Measurements from ENCODE around the gene HCRTR1. TPM values are rescaled to one million over a fixed set of nuclear protein-coding genes. Genes with fewer than 3 reads are reported as not detected.

Gene HCRTR1
- total RNA-seq, 3 donors from 2014 or later: not detected

DNA sequence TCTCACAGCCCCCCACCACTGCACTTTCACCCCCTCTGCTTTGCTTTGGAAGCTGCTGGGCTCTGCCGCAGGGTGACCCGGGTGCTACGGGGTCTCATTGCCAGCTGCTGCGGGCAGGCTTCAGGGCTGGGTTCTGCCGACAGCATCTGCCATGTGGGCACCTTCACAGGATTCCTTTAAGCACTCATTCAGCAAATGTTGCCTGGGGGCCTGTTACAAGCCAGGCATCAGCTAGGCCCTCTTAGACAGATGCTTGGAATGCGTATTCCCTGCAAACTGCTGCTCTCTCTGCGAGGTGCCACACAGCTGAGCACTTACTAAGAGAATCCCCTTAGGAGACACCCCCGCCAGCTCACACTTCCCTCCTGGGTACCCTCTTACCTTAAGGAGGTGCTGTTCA lies 57.1 kb downstream of the HCRTR1 start:
- H3K4me3 ChIP-seq: no peak overlapping the region
- TF ChIP-seq CTCF (IDR thresholded peaks at IDR 0.05) (no peak), POLR2A (IDR thresholded peaks at IDR 0.05) (no peak)
- DNase-seq (ENCODE audit: low spot score in 2 of 2): no peak
- H3K9me3 ChIP-seq: no peaks in the 10 kb centered on the region
- H3K27me3 ChIP-seq: no peaks in the 10 kb centered on the region
- no peak overlapping the region for H3K27ac ChIP-seq
- intact Hi-C loops (cut with DNase I; ENCODE audit: low total_unique reads): loop anchor here (10.0 kb wide), 1 partner anchor 290 kb away; no protein-coding TSS in a partner anchor
- H3K36me3 ChIP-seq: no peaks in the 10 kb centered on the region
- peaks cover 3 to 4% of the 10 kb centered on the region in 2 donors for H3K4me1 ChIP-seq

GRCh38 chr1:31675161-31675560 lies 57.7 kb downstream of the HCRTR1 start:
- H3K4me1 ChIP-seq: peaks cover 0 to 4% of the 10 kb centered on the region in 2 donors
- TF ChIP-seq POLR2AphosphoS5 (IDR thresholded peaks at IDR 0.05) (no peak), CTCF (IDR thresholded peaks at IDR 0.05) (no peak), POLR2A (IDR thresholded peaks at IDR 0.05) (no peak)
- no peak for DNase-seq (ENCODE audit: low spot score in 2 of 2)
- no peaks in the 10 kb centered on the region for H3K36me3 ChIP-seq
- H3K4me3 ChIP-seq: no peak overlapping the region
- intact Hi-C loops (cut with DNase I; ENCODE audit: low total_unique reads): loop anchor here (10.0 kb wide), 1 partner anchor 290 kb away; no protein-coding TSS in a partner anchor
- no peak overlapping the region for H3K27ac ChIP-seq
- H3K27me3 ChIP-seq: no peaks in the 10 kb centered on the region
- H3K9me3 ChIP-seq: no peaks in the 10 kb centered on the region

- Histone ChIP-seq H3K4me3 (no peak overlapping the region), H3K9me3 (no peaks in the 10 kb centered on the region), H3K27me3 (no peaks in the 10 kb centered on the region), H3K27ac (no peak overlapping the region), H3K36me3 (no peaks in the 10 kb centered on the region), H3K4me1 (peaks cover 0 to under 1% of the 10 kb centered on the region in 2 donors)
- TF ChIP-seq CTCF (IDR thresholded peaks at IDR 0.05): no peak
- TF ChIP-seq POLR2AphosphoS5 (IDR thresholded peaks at IDR 0.05): no peak
- no peak for TF ChIP-seq POLR2A (IDR thresholded peaks at IDR 0.05)
- DNase-seq (ENCODE audit: low spot score in 2 of 2): no peak
- intact Hi-C loops (cut with DNase I; ENCODE audit: low total_unique reads): loop anchor here (10.0 kb wide), 1 partner anchor 289 kb away; no protein-coding TSS in a partner anchor
These were observed 58.3 kb downstream of the HCRTR1 start for GRCh38 chr1:31675756-31676155.

Other genes starting within 250 kb of the HCRTR1 start
- 10 to 100 TPM in 2 of 3 donors, 1 to 10 TPM in 1; 7.9 to 15.5 (median 15.0) TPM for gene FABP3, start 244.6 kb upstream of the HCRTR1 start, total RNA-seq
- gene SERINC2, start 204.5 kb upstream of the HCRTR1 start, total RNA-seq: 10 to 100 TPM; 10.4 to 50.6 (median 30.5) TPM
- 100 to 1,000 TPM in 2 of 3 donors, 10 to 100 TPM in 1; 85.9 to 187 (median 144) TPM for gene TINAGL1, start 41.2 kb upstream of the HCRTR1 start, total RNA-seq
- gene PEF1, start 27.2 kb downstream of the HCRTR1 start, total RNA-seq: 10 to 100 TPM; 67.8 to 84.9 (median 70.1) TPM
- 10 to 100 TPM; 55.2 to 79.5 (median 58.7) TPM for gene COL16A1, start 86.3 kb downstream of the HCRTR1 start, total RNA-seq
- 1 to 10 TPM; 1.3 to 4.9 (median 2.9) TPM for gene ADGRB2, start 146.7 kb downstream of the HCRTR1 start, total RNA-seq
- 10 to 100 TPM in 1 of 3 donors, 1 to 10 TPM in 1, under 1 TPM in 1; 0.15 to 11.1 (median 1.1) TPM for gene SPOCD1, start 198.3 kb downstream of the HCRTR1 start, total RNA-seq

Data from breast epithelium (tissue), 4 donors.